Transverse colon (tissue), 4 donors: ENCODE results near the gene BPTF. TPM values are rescaled to one million over a fixed set of nuclear protein-coding genes. Genes with fewer than 3 reads are reported as not detected.
A peak's percentile ranks its signal among the peaks of the same experiment; 100 is the strongest.
"Not testable (repeated sequence)": the region's sequence is repeated elsewhere in the genome, so short reads cannot be mapped to it uniquely, and the experiment has no call there.

Experiments
- DNase-seq: peaks from one replicate; pipeline ENCODE4 v3.0.0-alpha.2; 2019
- H3K27ac ChIP-seq, 4 donors: fragments of 200-600 bp; sonication (generic); 2 replicates each; pipeline ENCODE4 v1.5.1; 2016 to 2018; ENCODE audit warnings: inconsistent platforms in 4 of 4
- H3K27me3 ChIP-seq: fragments of 200-600 bp; sonication (generic); 2 replicates; pipeline ENCODE4 v1.5.1; 2017; ENCODE audit warnings: inconsistent platforms
- H3K36me3 ChIP-seq, 4 donors: fragments of 200-600 bp; sonication (generic); 2 replicates each; pipeline ENCODE4 v1.5.1; 2017 to 2019; ENCODE audit warnings: inconsistent platforms in 4 of 4
- H3K4me1 ChIP-seq, 4 donors: fragments of 200-600 bp; sonication (generic); 2 replicates each; pipeline ENCODE4 v1.5.1; 2017 to 2020; ENCODE audit warnings: inconsistent platforms in 4 of 4
- H3K4me3 ChIP-seq, 4 donors: fragments of 200-600 bp; sonication (generic); 1 replicate in 1 of 4; 2 replicates in 3 of 4; pipeline versions ENCODE4 v1.5.1 to v1.6.1; 2017 to 2019; ENCODE audit warnings: inconsistent platforms in 4 of 4
- H3K9me3 ChIP-seq, 2 donors: fragments of 200-600 bp; sonication (generic); 2 replicates each; pipeline ENCODE4 v1.5.1; 2017 to 2019; ENCODE audit warnings: inconsistent platforms in 2 of 2
- CTCF ChIP-seq, 5 experiments: fragments of 200-600 bp in 3 of 5; fragments of 450-650 bp in 2 of 5; sonication (generic) in 3 of 5; IDR thresholded peaks; 1 replicate in 2 of 5; 2 replicates in 3 of 5; pipeline ENCODE4 v1.5.1; 2016 to 2017; ENCODE audit warnings: antibody characterized with exemption in 5 of 5, inconsistent platforms in 3 of 5, mild to moderate bottlenecking in 2 of 5, moderate library complexity in 1 of 5
- EP300 ChIP-seq: sonication (generic); formaldehyde crosslinking; IDR thresholded peaks from one replicate; pipeline ENCODE4 v1.6.1; 2017; ENCODE audit warnings: antibody characterized with exemption, low read depth
- POLR2A ChIP-seq: fragments of 450-650 bp; IDR thresholded peaks from one replicate; pipeline ENCODE4 v1.6.1; 2016; ENCODE audit warnings: antibody characterized with exemption, mild to moderate bottlenecking, moderate library complexity
- POLR2AphosphoS5 ChIP-seq, 3 donors: sonication (generic); formaldehyde crosslinking; IDR thresholded peaks; one replicate each; pipeline ENCODE4 v1.6.1; 2016; ENCODE audit warnings: antibody characterized with exemption in 3 of 3
- WGBS, 2 donors: methylation state at CpG; one replicate each; pipeline ENCODE4 v1.1.5; 2018; ENCODE audit warnings: low coverage in 1 of 2; 5-methylcytosine and 5-hydroxymethylcytosine counted together
- in situ Hi-C, 4 donors: fragments of 200-750 bp; cut with MboI; loops; one replicate each; pipeline versions ENCODE4 v1.15.0 to v1.15.1; 2017; ENCODE audit warnings: low sequenced_read_pairs in 3 of 4, low pct_ligation_motif_present in 1 of 4, low pct_unique_long_range_greater_than_20kb in 1 of 4
- intact Hi-C: fragments of 100-400 bp; cut with DNase I; formaldehyde crosslinking; loops from one replicate; pipeline ENCODE4 v1.15.1; 2023; ENCODE audit warnings: low total_unique reads
- total RNA-seq, 4 donors: library from RNA; depleted of rRNA; stranded (reverse); fragments of >200 nt; gene quantifications; one replicate each; pipeline ENCODE4 v1.1.0, GENCODE V29; 2016

BPTF gene
- total RNA-seq, 4 donors from 2014 or later: 70.3 to 158 (median 86.7) TPM

- DNase-seq: no peak
- H3K27ac ChIP-seq: no peak overlapping the region
- H3K4me1 ChIP-seq: peaks cover 5 to 37% (median 11%) of the 10 kb centered on the region in 4 donors
- intact Hi-C loops: no loop called here
- H3K36me3 ChIP-seq: peaks cover 0 to 15% (median 0%) of the 10 kb centered on the region in 4 donors
- TF ChIP-seq POLR2AphosphoS5 (IDR thresholded peaks at IDR 0.05): no peak
- no peak for TF ChIP-seq POLR2A
- TF ChIP-seq EP300: no peak
- no peak for TF ChIP-seq CTCF (IDR thresholded peaks at IDR 0.05)
- H3K27me3 ChIP-seq: no peaks in the 10 kb centered on the region
- in situ Hi-C loops: no loop called here
- 61 to 65% methylated on average over 8 to 11 of the region's 11 CpGs for WGBS, 2 donors
- H3K9me3 ChIP-seq: no peaks in the 10 kb centered on the region
- no peak overlapping the region for H3K4me3 ChIP-seq
Observed at GRCh38 chr17:67855504-67856324, 30.4 kb downstream of the BPTF start.

GRCh38 chr17:67856402-67856801, 31.1 kb downstream of the BPTF start:
- H3K9me3 ChIP-seq, H3K4me3 ChIP-seq, intact Hi-C loops, H3K27me3 ChIP-seq, H3K27ac ChIP-seq, in situ Hi-C loops, DNase-seq: not testable (repeated sequence)
- Histone ChIP-seq H3K36me3 (peaks cover 0 to 15% (median 0%) of the 10 kb centered on the region in 4 donors), H3K4me1 (peaks cover 5 to 35% (median 11%) of the 10 kb centered on the region in 4 donors)
- 19% methylated on average over 1 of the region's 1 CpG; no CpG with 5 or more reads in 1 of the 2 donors for WGBS, 2 donors

- no peak for DNase-seq
- Histone ChIP-seq H3K27ac (no peak overlapping the region), H3K4me3 (no peak overlapping the region), H3K9me3 (no peaks in the 10 kb centered on the region), H3K27me3 (no peaks in the 10 kb centered on the region), H3K4me1 (peaks cover 0 to 8% (median 4%) of the 10 kb centered on the region in 4 donors), H3K36me3 (no peaks in the 10 kb centered on the region)
- in situ Hi-C loops: no loop called here
- intact Hi-C loops: no loop called here
- 88 to 93% methylated on average over 1 of the region's 1 CpG for WGBS, 2 donors
- TF ChIP-seq EP300: no peak
- peak in 1 of 5 experiments; percentile 4 for TF ChIP-seq CTCF (IDR thresholded peaks at IDR 0.05)
- no peak for TF ChIP-seq POLR2A
Observed at GRCh38 chr17:67862614-67863217, 37.4 kb downstream of the BPTF start.

GRCh38 chr17:67863624-67864247, 38.4 kb downstream of the BPTF start:
- H3K27me3 ChIP-seq: no peaks in the 10 kb centered on the region
- no peaks in the 10 kb centered on the region for H3K36me3 ChIP-seq
- no peaks in the 10 kb centered on the region for H3K9me3 ChIP-seq
- no peak overlapping the region for H3K27ac ChIP-seq
- H3K4me1 ChIP-seq: peaks cover 0 to 8% (median 4%) of the 10 kb centered on the region in 4 donors
- intact Hi-C loops: no loop called here
- 76 to 78% methylated on average over 1 of the region's 1 CpG for WGBS, 2 donors
- no peak overlapping the region for H3K4me3 ChIP-seq
- DNase-seq: no peak
- in situ Hi-C loops: no loop called here
- TF ChIP-seq POLR2AphosphoS5 (IDR thresholded peaks at IDR 0.05) (no peak), CTCF (IDR thresholded peaks at IDR 0.05) (no peak), POLR2A (no peak), EP300 (no peak)
